Superior temporal gyrus (tissue), 1 donor: ENCODE data around the gene TRIP12.
"Not testable (repeated sequence)": the region's sequence is repeated elsewhere in the genome, so short reads cannot be mapped to it uniquely, and the experiment has no call there.

Experiments used
- DNase-seq: peaks from one replicate; pipeline ENCODE4 v3.0.0-alpha.2; 2016; ENCODE audit errors: extremely low spot score

The TRIP12 gene

GRCh38 chr2:229920011-229920641 is 1.7 kb downstream of the TRIP12 start:
- peak; percentile 66 for DNase-seq

DNA sequence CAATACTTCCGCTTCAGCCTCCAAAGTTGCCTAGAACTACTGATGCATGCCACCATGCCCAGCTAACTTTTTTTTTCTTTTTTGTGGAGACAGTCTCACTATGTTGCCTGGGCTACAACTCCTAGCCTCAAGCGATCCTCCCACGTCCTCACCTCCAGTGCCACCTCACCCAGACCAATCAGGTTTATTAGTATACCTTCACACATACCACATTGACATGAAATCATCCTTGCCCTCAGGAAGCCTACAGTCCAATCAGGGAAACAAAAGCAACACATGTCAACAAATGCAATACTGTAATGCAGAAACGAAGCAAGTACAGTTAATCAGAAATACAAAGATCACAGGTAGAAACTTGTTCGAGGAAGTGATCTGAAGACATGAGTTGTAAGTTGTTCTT is 4.0 kb downstream of the TRIP12 start:
- no peak for DNase-seq

DNA sequence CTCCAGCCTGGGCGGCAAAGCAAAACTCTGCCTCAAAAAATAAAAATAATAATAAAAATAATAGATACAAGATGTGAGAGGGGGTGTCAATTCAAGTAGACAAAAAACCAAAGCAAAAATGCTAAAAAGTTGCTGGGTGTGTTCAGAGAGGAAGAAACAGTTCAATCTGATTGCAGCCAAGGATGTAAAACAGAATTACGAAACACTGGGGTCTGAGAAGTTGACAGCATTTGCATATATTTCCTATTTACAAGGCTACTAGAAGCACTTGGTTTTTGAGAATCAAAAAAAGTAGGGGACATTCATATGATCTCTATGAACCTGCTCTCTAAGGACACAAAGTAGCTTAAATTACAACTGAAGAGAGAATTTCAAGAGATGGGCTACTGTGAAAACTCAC is 7.6 kb downstream of the TRIP12 start:
- no peak for DNase-seq

DNA sequence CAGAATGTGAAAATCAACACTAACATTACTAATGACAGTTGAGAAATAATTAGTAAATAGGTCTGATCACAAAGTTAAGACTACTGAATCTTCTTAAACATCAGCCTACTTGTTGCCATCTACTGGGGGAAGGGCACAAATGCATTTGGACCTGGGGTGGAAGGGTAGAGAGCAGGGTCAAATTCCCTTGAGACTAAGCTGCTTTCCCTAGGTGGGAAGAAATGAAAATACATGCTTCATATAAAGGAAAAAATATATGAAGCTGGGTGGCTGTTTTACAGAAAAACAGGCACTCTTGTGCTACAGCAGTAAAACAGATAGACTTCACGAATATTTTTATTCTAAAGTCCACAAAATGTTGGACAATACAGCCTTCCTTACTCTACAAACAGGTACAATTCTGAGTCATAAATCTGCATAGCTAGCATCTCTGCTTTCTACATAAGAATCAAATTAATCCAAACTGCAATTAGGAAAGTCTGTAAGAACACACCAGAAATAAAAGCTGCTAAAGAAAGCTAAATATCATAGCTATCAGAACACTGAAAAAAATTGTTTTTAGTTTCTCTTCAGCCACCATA is 10.9 kb downstream of the TRIP12 start:
- DNase-seq: peak; percentile 50

GRCh38 chr2:229910147-229910831 is 11.5 kb downstream of the TRIP12 start:
- no peak for DNase-seq

GRCh38 chr2:229909090-229909489 is 12.7 kb downstream of the TRIP12 start:
- no peak for DNase-seq

DNA sequence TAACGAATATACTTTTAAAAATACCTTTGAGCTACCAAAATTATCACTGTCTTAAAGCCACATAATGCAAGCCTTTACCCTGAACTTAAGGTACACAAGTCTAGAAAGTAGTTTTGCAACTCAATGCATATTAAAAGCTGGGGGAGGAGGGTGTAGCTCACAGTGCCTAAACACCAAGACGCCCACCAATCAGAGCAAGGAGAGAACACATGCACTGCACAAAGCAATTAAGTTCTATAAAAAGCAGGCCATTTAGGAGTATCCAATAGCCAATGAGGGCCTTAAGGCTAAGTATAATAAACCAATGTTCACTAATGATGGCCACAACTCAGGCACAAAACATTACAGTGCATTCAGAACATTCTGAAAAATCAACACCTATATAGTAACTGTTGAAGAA is 16.2 kb downstream of the TRIP12 start:
- no peak for DNase-seq

GRCh38 chr2:229903037-229903436 is 18.8 kb downstream of the TRIP12 start:
- no peak for DNase-seq

- DNase-seq: no peak
Observed at GRCh38 chr2:229901819-229902218, 20.0 kb downstream of the TRIP12 start.

GRCh38 chr2:229900514-229900913 is 21.3 kb downstream of the TRIP12 start:
- DNase-seq: not testable (repeated sequence)

DNA sequence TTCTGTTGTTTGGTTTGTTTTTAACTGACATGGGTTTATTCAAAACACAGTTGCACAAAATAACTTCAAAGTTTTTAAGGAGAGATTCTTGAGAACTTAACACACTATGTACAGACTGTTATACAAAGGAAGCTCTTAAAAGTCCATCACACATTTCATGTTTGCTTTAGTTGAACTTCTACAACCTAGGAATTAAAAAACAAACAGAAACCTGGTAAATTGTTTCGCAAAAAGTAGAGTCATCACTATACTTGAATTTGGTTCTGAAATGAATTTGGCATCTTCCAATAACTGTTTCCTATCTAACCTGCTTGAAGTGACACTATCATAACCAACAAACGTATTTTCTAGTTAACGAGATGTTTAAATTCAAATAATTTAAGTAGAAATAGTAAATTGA is 21.8 kb downstream of the TRIP12 start:
- DNase-seq: no peak

GRCh38 chr2:229899604-229900003 is 22.2 kb downstream of the TRIP12 start:
- no peak for DNase-seq

DNA sequence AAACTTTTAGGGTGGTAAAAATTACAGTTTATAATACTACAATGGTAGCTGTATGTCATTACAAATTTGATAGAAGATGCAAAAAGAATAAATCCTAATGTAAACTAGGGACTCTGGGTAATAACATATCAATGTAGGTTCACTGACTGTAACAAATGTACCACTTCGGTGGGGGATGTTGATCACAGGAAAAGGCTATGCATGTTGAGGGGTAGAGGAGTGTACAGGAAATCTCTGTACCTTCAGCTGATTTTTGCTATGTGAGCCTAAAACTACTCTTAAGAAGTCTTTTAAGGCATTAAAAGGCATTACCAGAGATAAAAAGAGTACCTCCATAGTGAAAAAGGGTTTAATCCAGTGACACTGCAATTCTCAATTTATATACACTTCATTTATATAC is 25.0 kb downstream of the TRIP12 start:
- no peak for DNase-seq

GRCh38 chr2:229889023-229889422 is 32.8 kb downstream of the TRIP12 start:
- no peak for DNase-seq

- DNase-seq: no peak
Observed at GRCh38 chr2:229888031-229888430, 33.8 kb downstream of the TRIP12 start.

DNA sequence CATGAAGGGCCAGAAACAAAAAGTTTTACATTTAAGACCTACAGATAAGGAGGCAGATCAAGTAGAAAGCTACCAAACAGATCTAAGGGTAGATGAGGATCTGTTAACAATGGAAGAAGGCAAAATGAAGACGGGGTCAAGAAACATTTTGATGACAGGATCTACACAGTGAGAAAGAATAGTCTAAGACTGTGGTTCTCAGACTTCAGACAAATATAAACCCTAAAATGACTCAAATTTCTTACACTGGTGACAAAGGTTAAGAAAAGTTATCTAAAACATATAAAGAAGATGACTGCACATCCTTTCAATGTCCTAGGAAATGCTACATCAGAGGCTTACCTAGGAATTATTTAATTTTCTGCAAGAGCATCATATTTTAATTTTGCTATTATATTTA is 34.4 kb downstream of the TRIP12 start:
- peak; percentile 4 for DNase-seq

GRCh38 chr2:229884775-229885699 is 36.8 kb downstream of the TRIP12 start:
- no peak for DNase-seq

DNA sequence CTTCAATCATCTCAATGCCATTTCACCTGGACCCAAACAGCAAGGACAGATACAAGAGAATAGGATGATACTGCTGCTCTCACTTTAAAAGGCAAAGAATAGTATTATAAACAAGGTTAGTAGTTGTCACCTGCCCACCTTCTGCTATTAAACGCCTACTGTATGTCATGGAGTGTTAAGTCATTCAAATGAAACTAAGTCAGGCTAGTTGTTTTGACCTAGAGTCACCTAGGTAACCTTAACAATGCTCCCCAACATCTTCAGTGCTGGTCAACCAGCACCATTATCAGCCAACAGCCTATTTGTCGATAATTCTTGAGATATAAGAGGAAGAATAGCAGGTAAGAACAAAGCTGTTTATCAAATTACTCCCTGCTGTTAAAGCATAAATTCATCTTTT is 39.2 kb downstream of the TRIP12 start:
- no peak for DNase-seq

GRCh38 chr2:229880892-229881586 is 40.8 kb downstream of the TRIP12 start:
- DNase-seq: no peak

DNA sequence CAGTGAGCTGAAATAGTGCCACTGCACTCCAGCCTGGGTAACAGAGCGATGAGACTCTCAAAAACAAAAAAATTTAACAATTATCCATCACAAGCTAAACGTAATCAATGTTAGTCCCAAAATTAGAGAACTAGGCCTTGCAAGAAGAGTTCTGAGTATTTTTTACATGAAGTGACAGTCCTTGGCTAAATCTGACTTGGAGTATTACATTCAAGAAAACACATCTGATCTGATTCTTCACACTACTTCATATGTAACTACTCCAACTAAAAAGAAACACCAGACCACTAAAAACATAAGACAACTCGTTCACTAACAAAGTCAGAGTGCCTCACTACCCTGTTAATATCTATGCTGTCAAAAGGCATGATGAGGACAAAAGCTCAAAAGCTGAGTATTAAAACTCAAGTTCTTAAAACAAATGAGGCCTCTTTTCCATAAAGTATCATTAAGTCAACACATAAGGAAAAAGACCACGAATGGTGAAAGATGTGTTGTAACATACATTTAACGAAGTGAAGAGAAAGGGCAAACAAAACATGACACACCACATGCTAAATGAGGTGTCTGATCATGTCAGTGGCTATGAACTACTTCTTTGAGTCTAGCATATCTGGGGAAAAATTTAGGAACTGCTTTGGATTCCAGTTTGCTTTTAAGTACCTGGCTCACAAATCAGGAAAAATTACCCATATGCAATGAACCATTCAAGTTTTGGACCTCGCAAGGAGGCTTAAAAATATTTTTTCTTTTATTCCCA is 42.4 kb downstream of the TRIP12 start:
- no peak for DNase-seq

DNA sequence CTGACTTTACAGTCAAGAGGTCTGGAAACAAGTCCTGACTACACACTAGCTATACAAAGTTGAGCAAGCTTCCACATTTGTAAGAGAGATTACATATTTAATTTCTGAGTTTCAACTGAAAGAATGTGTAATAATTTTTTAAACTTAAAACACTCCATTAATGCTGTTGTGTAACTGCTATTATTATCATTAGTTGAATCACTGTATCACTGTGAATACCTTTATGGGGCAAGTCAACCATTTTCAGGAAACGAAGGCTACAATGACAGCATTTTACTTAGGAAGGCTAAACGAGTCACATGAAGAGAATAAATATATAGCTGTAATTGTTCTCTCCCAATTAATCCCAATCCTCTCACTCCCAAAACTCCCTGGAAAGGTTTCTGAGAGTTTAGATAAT is 46.3 kb downstream of the TRIP12 start:
- no peak for DNase-seq
